Pulmonary artery endothelial cell (primary cell): ENCODE measurements around the gene PPIL4. TPM values are rescaled to one million over a fixed set of nuclear protein-coding genes. Genes with fewer than 3 reads are reported as not detected.
"Not testable (repeated sequence)": the region's sequence is repeated elsewhere in the genome, so short reads cannot be mapped to it uniquely, and the experiment has no call there.

Experiments used
- DNase-seq: peaks from one replicate; pipeline ENCODE4 v3.0.0-alpha.2; 2011; ENCODE audit warnings: low read depth, low spot score
- total RNA-seq: library from RNA; depleted of rRNA; stranded (reverse); fragments of >200 nt; gene quantifications from 2 replicates; pipeline ENCODE4 v1.2.3, GENCODE V29; 2014

Gene PPIL4
- total RNA-seq, 1 donor from 2014 or later = 25.4 TPM

- no peak for DNase-seq
Observed at GRCh38 chr6:149483849-149484655, 61.8 kb downstream of the PPIL4 start.

DNA sequence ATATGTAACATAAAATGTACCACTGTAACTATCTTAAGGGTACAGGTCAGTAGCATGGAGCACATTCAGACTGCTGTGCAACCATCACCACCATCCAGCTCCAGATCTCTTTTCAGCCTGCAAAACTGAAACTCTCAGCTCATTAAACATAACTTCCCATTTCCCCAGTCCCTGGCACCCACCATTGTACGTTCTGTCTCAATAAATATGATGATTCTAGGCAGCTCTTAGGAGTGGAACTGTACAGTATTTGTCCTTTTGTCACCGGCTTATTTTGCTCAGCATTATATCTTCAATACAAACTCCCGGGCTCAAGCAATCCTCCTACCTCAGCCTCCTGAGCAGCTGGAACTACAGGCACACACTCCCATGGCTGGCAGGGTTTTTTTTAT, 62.5 kb downstream of the PPIL4 start:
- DNase-seq = no peak

DNA sequence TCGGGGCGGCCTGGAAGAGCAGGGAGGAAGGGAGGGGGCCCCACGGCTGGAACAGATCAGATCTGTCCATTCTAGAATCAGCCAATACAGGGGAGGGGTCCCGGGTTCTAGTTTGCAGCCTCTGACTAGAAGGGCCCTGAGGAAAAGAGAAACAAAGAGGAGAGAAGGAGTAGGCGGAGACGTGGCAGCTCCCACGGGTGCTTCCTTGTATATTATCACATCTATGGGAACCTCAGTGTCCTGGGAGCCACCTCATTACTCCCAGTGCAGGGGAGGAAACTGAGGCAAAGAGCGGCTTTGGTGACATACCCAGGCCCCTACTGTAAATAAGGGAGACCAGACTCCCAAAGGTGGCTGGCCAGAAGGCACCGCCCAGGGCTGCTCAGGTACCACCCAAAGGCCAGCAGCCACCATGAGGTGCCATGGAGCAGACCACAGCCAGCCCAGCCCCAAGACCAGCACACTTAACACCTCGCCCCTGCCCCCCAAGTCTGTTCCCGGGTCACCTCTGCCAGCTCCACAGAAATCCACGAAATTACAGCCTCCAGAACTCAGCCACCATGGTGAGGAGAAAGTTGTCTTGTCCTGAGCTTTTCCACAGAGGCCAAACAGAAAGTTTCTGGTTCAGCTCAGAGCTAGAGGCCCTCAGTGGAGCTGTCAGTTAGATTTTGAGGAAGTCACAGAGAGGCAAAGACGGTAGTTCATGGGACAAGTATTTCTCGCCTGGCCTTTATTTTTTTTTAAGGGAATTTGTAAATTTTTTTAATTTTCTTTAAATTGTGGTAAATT, 63.1 kb downstream of the PPIL4 start:
- no peak for DNase-seq

- no peak for DNase-seq
Observed at GRCh38 chr6:149480502-149481280, 65.2 kb downstream of the PPIL4 start.

DNA sequence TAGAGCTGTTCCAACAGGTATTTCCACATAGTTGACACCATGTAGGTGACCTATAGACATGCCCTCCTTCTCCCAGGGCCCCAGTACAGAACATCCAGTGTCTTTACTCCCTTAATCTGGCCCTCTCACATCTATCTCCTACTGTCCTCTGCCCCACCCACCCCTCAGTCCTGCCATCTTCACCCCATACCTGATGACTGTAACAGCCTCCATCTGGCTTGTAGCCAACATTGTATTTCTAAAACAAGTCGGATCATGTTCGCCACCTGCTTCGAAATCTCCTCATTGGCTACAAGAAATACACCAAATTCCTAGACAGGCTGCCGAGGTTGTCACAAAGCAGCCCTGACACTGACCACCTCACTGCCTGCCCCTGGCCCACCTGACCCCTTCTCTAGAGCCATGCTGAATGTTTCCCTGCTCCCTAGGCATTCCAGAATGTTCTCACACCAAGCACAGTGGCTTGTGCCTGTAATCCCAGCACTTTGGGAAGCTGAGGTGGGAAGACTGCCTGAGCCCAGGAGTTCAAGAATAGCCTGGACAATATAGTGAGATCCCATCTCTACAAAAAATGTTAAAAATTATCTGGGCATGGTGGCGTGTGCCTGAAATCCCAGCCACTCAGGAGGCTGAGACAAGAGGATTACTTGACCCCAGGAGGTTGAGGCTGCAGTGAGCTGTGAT, 67.1 kb downstream of the PPIL4 start:
- no peak for DNase-seq

GRCh38 chr6:149477544-149477943, 68.3 kb downstream of the PPIL4 start:
- DNase-seq = no peak

- no peak for DNase-seq
Observed at GRCh38 chr6:149476789-149477455, 68.9 kb downstream of the PPIL4 start.

DNA sequence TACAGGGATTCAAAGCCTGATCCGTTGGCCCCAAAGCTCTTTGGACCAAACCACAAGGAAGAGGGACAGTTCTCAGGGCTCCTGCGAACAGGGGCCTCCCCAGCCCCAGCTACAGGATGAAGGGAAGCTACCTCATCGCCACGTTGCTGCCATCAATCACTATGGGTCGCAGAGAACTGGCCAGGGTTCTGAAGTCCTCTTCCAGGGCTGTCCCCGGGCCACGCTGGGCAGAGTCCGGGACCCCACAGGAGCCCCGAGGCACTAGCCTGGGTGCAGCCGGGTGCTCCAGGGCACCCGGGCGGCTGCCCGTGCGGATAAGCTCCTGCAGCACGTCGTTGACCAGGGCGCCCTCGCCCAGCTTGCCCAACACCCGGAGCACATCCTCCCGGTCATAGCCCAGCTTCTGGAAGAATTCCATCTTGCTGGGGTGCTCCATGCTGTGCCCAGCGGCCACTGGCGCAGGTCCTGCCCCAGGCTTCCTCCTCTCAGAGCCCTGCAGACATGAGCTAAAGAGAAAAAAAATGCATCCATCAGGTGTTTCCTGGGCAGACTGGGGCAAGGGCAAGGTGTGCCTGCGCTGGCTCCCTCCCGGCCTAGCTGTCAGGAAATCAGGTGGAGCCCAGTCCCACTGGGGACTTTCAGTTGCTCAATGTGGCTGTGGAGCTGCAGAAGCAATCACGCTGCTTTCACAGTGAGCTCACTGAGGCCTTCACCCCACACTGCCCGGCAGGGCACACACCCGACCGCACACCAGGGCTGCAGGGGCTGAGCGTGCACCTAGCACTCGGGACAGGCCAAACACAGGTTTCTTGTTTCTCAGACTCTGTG, 71.5 kb downstream of the PPIL4 start:
- no peak for DNase-seq

DNA sequence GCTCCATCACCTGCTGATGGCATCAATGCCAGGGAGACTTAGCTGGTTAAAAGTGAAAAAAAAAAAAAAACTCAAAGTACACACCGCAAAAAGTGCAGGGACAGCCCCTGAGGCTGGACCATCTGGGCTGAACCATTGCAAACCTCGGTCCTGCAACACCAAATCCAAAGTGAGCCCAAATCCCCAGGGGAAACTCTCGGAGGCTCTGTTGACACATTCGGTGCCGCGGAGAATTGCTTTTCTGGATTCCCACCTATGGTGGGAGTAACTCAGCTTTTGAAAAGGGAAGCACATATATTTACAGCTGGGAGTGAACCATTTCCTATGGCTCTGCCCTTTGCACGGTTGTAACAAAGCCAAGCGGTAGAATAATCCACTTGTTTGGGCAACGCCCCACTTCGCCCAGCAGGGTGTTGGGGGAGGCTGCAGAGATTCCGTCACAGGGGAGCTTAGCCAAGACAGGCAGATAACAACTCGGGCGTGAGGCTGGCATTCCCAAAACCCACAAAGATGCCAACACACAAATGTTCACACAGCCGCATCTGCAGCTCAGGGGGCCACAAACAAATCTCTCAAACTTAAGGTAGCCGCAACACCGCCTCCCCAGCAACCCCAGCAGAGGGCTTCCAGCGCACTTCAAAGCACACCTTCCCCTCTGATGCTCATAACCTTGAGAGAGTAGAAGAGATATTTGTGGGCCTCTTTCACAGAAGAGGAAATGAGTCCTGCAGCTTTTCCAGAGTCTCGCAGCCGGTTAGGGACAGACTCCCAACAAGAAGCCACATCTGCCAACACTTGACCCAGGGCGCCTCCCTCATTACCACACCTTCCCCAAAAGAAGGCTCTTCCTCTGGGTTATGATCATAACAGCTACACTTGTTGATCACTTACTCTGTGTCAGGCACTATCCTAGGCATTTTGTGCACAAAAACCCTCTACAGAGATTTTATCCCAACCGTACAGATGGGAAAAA, 72.5 kb downstream of the PPIL4 start:
- DNase-seq = no peak

DNA sequence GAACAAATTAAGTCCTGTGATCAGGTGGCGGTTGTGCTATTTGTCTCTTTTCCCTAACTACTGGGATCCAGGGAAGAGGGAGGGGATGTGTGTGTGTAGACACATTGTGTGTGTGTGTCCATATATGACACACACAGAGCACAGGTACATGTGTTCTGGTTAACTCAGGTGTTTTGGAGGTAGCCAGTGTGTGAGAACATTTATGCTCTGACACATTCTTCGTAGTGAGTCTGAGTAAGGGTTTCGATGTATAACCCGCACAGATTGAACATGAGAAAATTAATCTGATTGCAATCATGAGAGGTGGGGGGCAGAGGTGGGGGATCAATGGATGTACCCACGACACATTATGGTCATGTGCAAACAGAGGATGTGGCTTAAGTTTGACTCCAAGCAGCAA, 73.6 kb downstream of the PPIL4 start:
- no peak for DNase-seq

- DNase-seq = no peak
Observed at GRCh38 chr6:149471801-149472200, 74.0 kb downstream of the PPIL4 start.

- DNase-seq = no peak
Observed at GRCh38 chr6:149470948-149471347, 74.9 kb downstream of the PPIL4 start.

- no peak for DNase-seq
Observed at GRCh38 chr6:149468179-149468578, 77.7 kb downstream of the PPIL4 start.

GRCh38 chr6:149467265-149467664, 78.6 kb downstream of the PPIL4 start:
- DNase-seq = no peak

DNA sequence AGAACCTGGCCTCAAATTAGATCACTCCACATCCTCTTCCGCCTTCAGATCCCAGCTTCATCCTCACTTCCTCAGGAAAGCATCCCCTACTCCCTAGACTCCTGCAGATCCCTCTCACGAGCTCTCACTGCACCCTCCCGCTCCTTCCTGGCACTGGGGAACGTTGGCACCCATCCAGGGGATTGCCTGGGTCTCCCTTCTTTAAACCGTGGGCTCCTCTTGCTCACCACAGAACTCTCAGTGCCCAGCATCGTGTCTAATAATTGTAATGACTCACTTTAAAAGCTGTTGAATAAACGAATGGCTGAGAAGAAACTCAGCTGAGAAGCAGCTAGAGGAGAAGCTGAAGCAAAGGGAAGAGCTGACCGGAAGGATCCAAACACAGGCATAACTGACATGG, 81.4 kb downstream of the PPIL4 start:
- DNase-seq = no peak

GRCh38 chr6:149463781-149464180, 82.1 kb downstream of the PPIL4 start:
- DNase-seq = no peak

DNA sequence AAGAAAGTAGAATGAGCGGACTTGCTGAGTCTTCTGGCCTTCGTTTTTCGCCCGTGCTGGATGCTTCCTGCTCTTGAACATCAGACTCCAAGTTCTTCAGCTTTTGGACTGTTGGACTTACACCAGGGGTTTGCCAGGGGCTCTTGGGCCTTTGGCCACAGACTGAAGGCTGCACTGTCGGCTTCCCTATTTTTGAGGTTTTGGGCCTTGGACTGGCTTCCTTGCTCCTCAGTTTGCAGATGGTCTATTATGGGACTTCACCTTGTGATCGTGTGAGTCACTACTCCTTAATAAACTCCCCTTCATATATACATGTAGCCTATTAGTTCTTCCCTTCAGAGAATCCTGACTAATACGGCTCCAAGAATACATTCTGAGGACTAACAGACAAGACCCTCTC, 83.1 kb downstream of the PPIL4 start:
- not testable (repeated sequence) for DNase-seq

DNA sequence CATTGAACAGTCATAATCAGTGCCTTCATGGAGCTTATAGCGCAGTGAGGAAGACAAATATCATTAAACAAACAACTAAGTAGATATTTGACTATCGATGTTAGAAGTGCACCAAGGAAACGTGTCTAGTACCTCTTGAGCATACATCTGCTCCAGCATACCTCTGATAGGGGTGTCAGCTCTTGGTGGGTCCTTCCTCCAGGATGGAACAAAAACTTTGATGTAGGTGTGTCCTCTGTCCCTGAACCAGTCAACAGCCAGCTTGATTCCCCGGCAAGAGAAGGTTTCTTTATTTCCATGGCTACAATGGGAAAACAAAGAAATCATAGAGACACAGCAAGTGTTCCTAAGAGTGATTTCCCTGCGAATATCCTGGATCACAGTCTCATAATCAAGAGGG, 84.2 kb downstream of the PPIL4 start:
- no peak for DNase-seq

- not testable (repeated sequence) for DNase-seq
Observed at GRCh38 chr6:149460249-149460648, 85.6 kb downstream of the PPIL4 start.
